Choroid plexus epithelial cell (primary cell): ENCODE results near the gene MUC6.

Experiments
- DNase-seq: peaks from one replicate; pipeline ENCODE4 v3.0.0-alpha.2; 2010; ENCODE audit warnings: low read depth
- H3K4me3 ChIP-seq: 2 replicates; pipeline ENCODE4 v1.5.1; 2011; ENCODE audit warnings: low read depth, mild to moderate bottlenecking, control low read depth, low read length, moderate library complexity
- TF ChIP-seq, protein P1 (sequence below): conservative IDR thresholded peaks from 2 replicates; pipeline ENCODE4 v1.5.1; 2011; ENCODE audit warnings: low read depth, mild to moderate bottlenecking, control low read depth, inconsistent platforms, low read length, moderate library complexity

The MUC6 gene

DNA sequence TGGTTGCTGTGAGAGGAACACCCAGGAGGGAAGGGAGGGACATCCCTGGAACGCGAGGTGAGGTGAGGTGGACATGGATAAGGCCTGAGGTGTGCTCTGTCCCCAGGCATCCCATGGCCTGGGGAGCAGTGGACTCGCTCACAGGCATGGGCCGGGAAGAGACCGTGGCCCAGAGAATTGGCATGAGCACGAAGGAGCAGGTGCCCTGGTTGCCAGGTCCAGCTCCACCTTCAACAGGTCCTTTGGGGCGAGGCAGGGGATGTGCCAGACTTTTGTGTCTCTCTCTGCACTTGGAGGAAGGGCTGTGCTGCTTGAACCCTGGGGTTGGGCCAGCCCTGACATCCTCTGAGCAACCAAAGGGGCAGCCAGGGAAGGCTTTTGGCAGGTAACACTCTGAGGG, 21.5 kb downstream of the MUC6 start:
- H3K4me3 ChIP-seq = no peak overlapping the region
- DNase-seq = no peak
- TF ChIP-seq, protein P1, sequence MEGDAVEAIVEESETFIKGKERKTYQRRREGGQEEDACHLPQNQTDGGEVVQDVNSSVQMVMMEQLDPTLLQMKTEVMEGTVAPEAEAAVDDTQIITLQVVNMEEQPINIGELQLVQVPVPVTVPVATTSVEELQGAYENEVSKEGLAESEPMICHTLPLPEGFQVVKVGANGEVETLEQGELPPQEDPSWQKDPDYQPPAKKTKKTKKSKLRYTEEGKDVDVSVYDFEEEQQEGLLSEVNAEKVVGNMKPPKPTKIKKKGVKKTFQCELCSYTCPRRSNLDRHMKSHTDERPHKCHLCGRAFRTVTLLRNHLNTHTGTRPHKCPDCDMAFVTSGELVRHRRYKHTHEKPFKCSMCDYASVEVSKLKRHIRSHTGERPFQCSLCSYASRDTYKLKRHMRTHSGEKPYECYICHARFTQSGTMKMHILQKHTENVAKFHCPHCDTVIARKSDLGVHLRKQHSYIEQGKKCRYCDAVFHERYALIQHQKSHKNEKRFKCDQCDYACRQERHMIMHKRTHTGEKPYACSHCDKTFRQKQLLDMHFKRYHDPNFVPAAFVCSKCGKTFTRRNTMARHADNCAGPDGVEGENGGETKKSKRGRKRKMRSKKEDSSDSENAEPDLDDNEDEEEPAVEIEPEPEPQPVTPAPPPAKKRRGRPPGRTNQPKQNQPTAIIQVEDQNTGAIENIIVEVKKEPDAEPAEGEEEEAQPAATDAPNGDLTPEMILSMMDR = no peak

- DNase-seq = no peak
- H3K4me3 ChIP-seq = no peak overlapping the region
- TF ChIP-seq, protein P1 = no peak
Measured at GRCh38 chr11:1014276-1014675, 22.2 kb downstream of the MUC6 start.

DNA sequence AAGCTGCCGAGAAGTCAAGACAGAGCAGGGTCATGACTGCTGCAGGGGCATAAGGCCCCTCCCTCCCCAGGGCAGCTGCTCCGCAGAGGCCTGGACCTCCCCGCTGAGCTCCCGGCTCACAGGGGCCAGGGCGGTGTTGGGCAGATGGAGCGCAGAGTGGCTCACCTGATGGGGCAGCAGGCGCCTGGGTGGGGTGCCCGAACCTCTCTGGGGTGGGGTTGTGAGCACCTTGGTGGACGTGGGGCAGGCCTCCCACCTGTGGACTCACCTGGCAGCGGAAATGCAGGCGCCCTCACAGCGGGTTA, 22.9 kb downstream of the MUC6 start:
- no peak overlapping the region for H3K4me3 ChIP-seq
- TF ChIP-seq, protein P1 = no peak
- DNase-seq = no peak

DNA sequence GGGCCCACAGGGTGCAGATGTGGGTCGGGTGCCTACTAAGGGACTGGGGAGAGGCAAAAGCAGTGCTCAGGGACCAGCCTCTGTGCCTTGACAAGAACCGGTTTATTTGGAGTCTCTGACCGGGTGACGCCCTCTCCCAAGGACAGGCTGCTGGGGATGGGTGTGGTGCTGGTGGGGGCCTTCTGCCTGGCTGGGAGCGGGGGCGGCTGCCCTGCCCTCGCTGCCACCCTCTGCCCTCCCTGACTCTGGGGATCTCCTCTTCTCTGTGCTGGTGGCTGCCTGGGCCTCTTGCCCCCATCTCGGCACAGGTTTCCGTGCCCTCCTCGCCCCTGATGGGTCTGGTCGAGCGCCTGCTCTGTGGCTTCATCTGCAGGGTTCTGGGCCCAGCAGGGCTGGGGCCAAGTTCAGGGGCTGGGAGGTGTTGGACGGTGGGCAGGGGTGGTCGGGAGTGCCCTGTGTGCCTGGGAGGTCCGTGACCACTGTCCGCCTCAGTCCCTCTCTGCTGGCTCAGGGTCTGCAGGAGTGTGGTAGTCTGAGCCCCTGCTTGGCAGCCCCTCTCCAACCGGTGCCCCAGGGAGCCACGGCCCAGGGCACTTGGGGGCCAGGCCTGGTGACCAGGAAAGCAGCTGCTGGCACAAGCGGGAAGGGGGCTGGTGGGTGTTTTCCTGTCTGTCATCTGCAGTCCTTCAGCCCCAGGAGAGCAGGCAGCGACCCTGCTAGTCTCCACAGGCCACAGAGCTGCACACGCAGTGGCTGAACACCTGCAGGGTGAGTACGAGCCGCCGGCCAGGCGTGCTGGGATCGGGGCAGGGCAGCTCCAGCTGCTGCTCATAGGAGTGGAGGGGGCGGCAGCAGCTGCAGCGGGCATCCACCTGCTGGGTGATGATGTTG, 23.5 kb downstream of the MUC6 start:
- DNase-seq = no peak
- H3K4me3 ChIP-seq = no peak overlapping the region
- TF ChIP-seq, protein P1 = no peak

GRCh38 chr11:1012291-1012690, 24.2 kb downstream of the MUC6 start:
- H3K4me3 ChIP-seq = no peak overlapping the region
- TF ChIP-seq, protein P1 = no peak
- no peak for DNase-seq

- no peak for DNase-seq
- H3K4me3 ChIP-seq = no peak overlapping the region
- TF ChIP-seq, protein P1 = no peak
Measured at GRCh38 chr11:1011320-1011698, 25.2 kb downstream of the MUC6 start.
